ENCODE results near the gene UXT. TPM values are rescaled to one million over a fixed set of nuclear protein-coding genes. Genes with fewer than 3 reads are reported as not detected.

UXT gene
- total RNA-seq, 1 donor from 2014 or later, result 73.5 TPM

GRCh38 chrX:47613082-47613481, 45.9 kb downstream of the UXT start:
- H3K4me3 Mint-ChIP-seq (ENCODE audit: unreplicated experiment), result no peak overlapping the region
- no peak overlapping the region for H3K9ac ChIP-seq (ENCODE audit: low read length)
- H3K9me3 ChIP-seq (ENCODE audit: insufficient read depth, low read depth, low read length), result no peaks in the 10 kb centered on the region
- peaks cover 12% of the 10 kb centered on the region for H3K27me3 Mint-ChIP-seq (ENCODE audit: low read depth, unreplicated experiment)
- H3K79me2 ChIP-seq (ENCODE audit: insufficient read depth, low read length), result no peaks in the 10 kb centered on the region
- H3K27ac Mint-ChIP-seq (ENCODE audit: unreplicated experiment), result no peak overlapping the region
- H3K4me2 ChIP-seq (ENCODE audit: low read length), result no peak overlapping the region
- DNase-seq (ENCODE audit: low read depth), result no peak
- no peak overlapping the region for H3K27ac ChIP-seq (ENCODE audit: low read depth, low read length)
- no peaks in the 10 kb centered on the region for H3K4me1 Mint-ChIP-seq (ENCODE audit: low read depth, unreplicated experiment)
- no peaks in the 10 kb centered on the region for H4K20me1 ChIP-seq (ENCODE audit: insufficient read depth, low read length)
- H3K36me3 ChIP-seq (ENCODE audit: insufficient read depth, low read length), result no peaks in the 10 kb centered on the region
- H3K4me3 ChIP-seq (ENCODE audit: insufficient read depth, low read depth, low read length), result no peak overlapping the region
- H3K36me3 Mint-ChIP-seq (ENCODE audit: low read depth, unreplicated experiment), result no peaks in the 10 kb centered on the region
- peaks cover 2% of the 10 kb centered on the region for H3K9me3 Mint-ChIP-seq (ENCODE audit: unreplicated experiment)
- H3K4me1 ChIP-seq (ENCODE audit: insufficient read depth, low read length), result no peaks in the 10 kb centered on the region
- no peaks in the 10 kb centered on the region for H3K27me3 ChIP-seq (ENCODE audit: insufficient read depth, low read length)
- no peak overlapping the region for H2AFZ ChIP-seq (ENCODE audit: low read depth, low read length)
- TF ChIP-seq CTCF (IDR thresholded peaks at IDR 0.05; ENCODE audit: insufficient read depth, low read depth, low read length), result no peak
- no peak for TF ChIP-seq EZH2 (IDR thresholded peaks at IDR 0.05; ENCODE audit: insufficient read depth, low read length)
- peak; percentile 77 for FAIRE-seq

GRCh38 chrX:47612418-47612817, 46.6 kb downstream of the UXT start:
- H3K9me3 ChIP-seq (ENCODE audit: insufficient read depth, low read depth, low read length), result no peaks in the 10 kb centered on the region
- H3K9ac ChIP-seq (ENCODE audit: low read length), result no peak overlapping the region
- DNase-seq (ENCODE audit: low read depth) (no peak), FAIRE-seq (no peak)
- H3K27ac ChIP-seq (ENCODE audit: low read depth, low read length), result no peak overlapping the region
- no peak overlapping the region for H3K4me2 ChIP-seq (ENCODE audit: low read length)
- no peaks in the 10 kb centered on the region for H3K36me3 ChIP-seq (ENCODE audit: insufficient read depth, low read length)
- Mint-ChIP-seq H3K36me3 (ENCODE audit: low read depth, unreplicated experiment) (no peaks in the 10 kb centered on the region), H3K4me3 (ENCODE audit: unreplicated experiment) (no peak overlapping the region), H3K27ac (ENCODE audit: unreplicated experiment) (no peak overlapping the region), H3K9me3 (ENCODE audit: unreplicated experiment) (peaks cover 2% of the 10 kb centered on the region), H3K27me3 (ENCODE audit: low read depth, unreplicated experiment) (peaks cover 7% of the 10 kb centered on the region), H3K4me1 (ENCODE audit: low read depth, unreplicated experiment) (no peaks in the 10 kb centered on the region)
- H4K20me1 ChIP-seq (ENCODE audit: insufficient read depth, low read length), result no peaks in the 10 kb centered on the region
- TF ChIP-seq CTCF (IDR thresholded peaks at IDR 0.05; ENCODE audit: insufficient read depth, low read depth, low read length) (no peak), EZH2 (IDR thresholded peaks at IDR 0.05; ENCODE audit: insufficient read depth, low read length) (no peak)
- no peak overlapping the region for H3K4me3 ChIP-seq (ENCODE audit: insufficient read depth, low read depth, low read length)
- no peak overlapping the region for H2AFZ ChIP-seq (ENCODE audit: low read depth, low read length)
- no peaks in the 10 kb centered on the region for H3K79me2 ChIP-seq (ENCODE audit: insufficient read depth, low read length)
- no peaks in the 10 kb centered on the region for H3K27me3 ChIP-seq (ENCODE audit: insufficient read depth, low read length)
- no peaks in the 10 kb centered on the region for H3K4me1 ChIP-seq (ENCODE audit: insufficient read depth, low read length)

- no peaks in the 10 kb centered on the region for H3K9me3 ChIP-seq (ENCODE audit: insufficient read depth, low read depth, low read length)
- no peaks in the 10 kb centered on the region for H3K27me3 ChIP-seq (ENCODE audit: insufficient read depth, low read length)
- Mint-ChIP-seq H3K27ac (ENCODE audit: unreplicated experiment) (no peak overlapping the region), H3K4me1 (ENCODE audit: low read depth, unreplicated experiment) (no peaks in the 10 kb centered on the region), H3K4me3 (ENCODE audit: unreplicated experiment) (no peak overlapping the region), H3K36me3 (ENCODE audit: low read depth, unreplicated experiment) (no peaks in the 10 kb centered on the region), H3K27me3 (ENCODE audit: low read depth, unreplicated experiment) (peaks cover 7% of the 10 kb centered on the region), H3K9me3 (ENCODE audit: unreplicated experiment) (peaks cover 2% of the 10 kb centered on the region)
- no peak overlapping the region for H3K4me3 ChIP-seq (ENCODE audit: insufficient read depth, low read depth, low read length)
- no peaks in the 10 kb centered on the region for H3K4me1 ChIP-seq (ENCODE audit: insufficient read depth, low read length)
- no peak for TF ChIP-seq CTCF (IDR thresholded peaks at IDR 0.05; ENCODE audit: insufficient read depth, low read depth, low read length)
- TF ChIP-seq EZH2 (IDR thresholded peaks at IDR 0.05; ENCODE audit: insufficient read depth, low read length), result no peak
- no peak overlapping the region for H3K4me2 ChIP-seq (ENCODE audit: low read length)
- H3K27ac ChIP-seq (ENCODE audit: low read depth, low read length), result no peak overlapping the region
- H3K36me3 ChIP-seq (ENCODE audit: insufficient read depth, low read length), result no peaks in the 10 kb centered on the region
- no peaks in the 10 kb centered on the region for H4K20me1 ChIP-seq (ENCODE audit: insufficient read depth, low read length)
- no peak for DNase-seq (ENCODE audit: low read depth)
- H3K9ac ChIP-seq (ENCODE audit: low read length), result no peak overlapping the region
- H2AFZ ChIP-seq (ENCODE audit: low read depth, low read length), result no peak overlapping the region
- no peaks in the 10 kb centered on the region for H3K79me2 ChIP-seq (ENCODE audit: insufficient read depth, low read length)
- FAIRE-seq, result no peak
Observed at GRCh38 chrX:47611926-47612325, 47.1 kb downstream of the UXT start.
